ENCODE data around the gene CFAP61. TPM values are rescaled to one million over a fixed set of nuclear protein-coding genes. Genes with fewer than 3 reads are reported as not detected.

The CFAP61 gene
- total RNA-seq, 1 experiment from 2014 or later = 0.28 TPM

GRCh38 chr20:20295621-20296498 lies 243.5 kb downstream of the CFAP61 start:
- ChIA-PET POLR2A (no interaction called here), CTCF (no interaction called here)
- H3K27me3 ChIP-seq (ENCODE audit: control insufficient read depth, insufficient read depth, low read length) = no peaks in the 10 kb centered on the region
- no peaks in the 10 kb centered on the region for H3K36me3 ChIP-seq (ENCODE audit: control insufficient read depth, insufficient read depth, low read length)
- in situ Hi-C loops (cut with HindIII; ENCODE audit: low pct_unique_long_range_greater_than_20kb, low sequenced_read_pairs) (no loop called here), intact Hi-C loops (cut with micrococcal nuclease; ENCODE audit: unreplicated experiment) (no loop called here)
- TF ChIP-seq SIN3A (IDR thresholded peaks at IDR 0.05; ENCODE audit: borderline replicate concordance, insufficient read depth, low read depth, low read length) (no peak), CTCF (IDR thresholded peaks at IDR 0.05) (no peak), POLR2AphosphoS5 (IDR thresholded peaks at IDR 0.05; ENCODE audit: low read depth, low read length) (no peak), TCF7L2 (IDR thresholded peaks at IDR 0.05; ENCODE audit: low read depth, low read length) (no peak), REST (IDR thresholded peaks at IDR 0.05; ENCODE audit: insufficient read depth in 1 of 2, low read depth in 2 of 2, low read length in 1 of 2) (no peak)
- BruUV-seq (replicated peaks) = no TSS peak
- ATAC-seq (no peak), DNase-seq (ENCODE audit: low read depth, low spot score) (no peak)
- H3K4me3 ChIP-seq (ENCODE audit: low read depth in 2 of 2, low read length in 2 of 2) = no peak overlapping the region
- H3K27ac ChIP-seq (ENCODE audit: low read length) = no peak overlapping the region
- H3K9me3 ChIP-seq (ENCODE audit: control insufficient read depth, insufficient read depth, low read depth, low read length) = no peaks in the 10 kb centered on the region
- H3K4me1 ChIP-seq (ENCODE audit: control insufficient read depth, insufficient read depth, low read length) = no peaks in the 10 kb centered on the region

GRCh38 chr20:20297181-20297580 lies 244.8 kb downstream of the CFAP61 start:
- ATAC-seq = no peak
- intact Hi-C loops (cut with micrococcal nuclease; ENCODE audit: unreplicated experiment) = no loop called here
- POLR2A ChIA-PET = no interaction called here

More at GRCh38 chr20:20297181-20297580, 244.8 kb downstream of the CFAP61 start:
- in situ Hi-C loops (cut with HindIII; ENCODE audit: low pct_unique_long_range_greater_than_20kb, low sequenced_read_pairs) = no loop called here
- no peak overlapping the region for H3K27ac ChIP-seq (ENCODE audit: low read length)
- no peak for DNase-seq (ENCODE audit: low read depth, low spot score)
- no peak for TF ChIP-seq POLR2AphosphoS5 (IDR thresholded peaks at IDR 0.05; ENCODE audit: low read depth, low read length)
- TF ChIP-seq CTCF (IDR thresholded peaks at IDR 0.05) = no peak
- TF ChIP-seq TCF7L2 (IDR thresholded peaks at IDR 0.05; ENCODE audit: low read depth, low read length) = no peak
- no peaks in the 10 kb centered on the region for H3K27me3 ChIP-seq (ENCODE audit: control insufficient read depth, insufficient read depth, low read length)
- H3K4me3 ChIP-seq (ENCODE audit: low read depth in 2 of 2, low read length in 2 of 2) = no peak overlapping the region
- H3K4me1 ChIP-seq (ENCODE audit: control insufficient read depth, insufficient read depth, low read length) = no peaks in the 10 kb centered on the region
- H3K36me3 ChIP-seq (ENCODE audit: control insufficient read depth, insufficient read depth, low read length) = no peaks in the 10 kb centered on the region
- H3K9me3 ChIP-seq (ENCODE audit: control insufficient read depth, insufficient read depth, low read depth, low read length) = no peaks in the 10 kb centered on the region
- no TSS peak for BruUV-seq (replicated peaks)
- CTCF ChIA-PET = no interaction called here
